AG08396 (cell line): Measurements from ENCODE around the gene TRMT2A.

ENCODE experiments used
- DNase-seq: peaks from one replicate; pipeline ENCODE4 v3.0.0; 2012; ENCODE audit warnings: low spot score, mixed read lengths

TRMT2A gene

GRCh38 chr22:20102203-20102780 is 14.7 kb downstream of the TRMT2A start:
- DNase-seq = no peak

DNA sequence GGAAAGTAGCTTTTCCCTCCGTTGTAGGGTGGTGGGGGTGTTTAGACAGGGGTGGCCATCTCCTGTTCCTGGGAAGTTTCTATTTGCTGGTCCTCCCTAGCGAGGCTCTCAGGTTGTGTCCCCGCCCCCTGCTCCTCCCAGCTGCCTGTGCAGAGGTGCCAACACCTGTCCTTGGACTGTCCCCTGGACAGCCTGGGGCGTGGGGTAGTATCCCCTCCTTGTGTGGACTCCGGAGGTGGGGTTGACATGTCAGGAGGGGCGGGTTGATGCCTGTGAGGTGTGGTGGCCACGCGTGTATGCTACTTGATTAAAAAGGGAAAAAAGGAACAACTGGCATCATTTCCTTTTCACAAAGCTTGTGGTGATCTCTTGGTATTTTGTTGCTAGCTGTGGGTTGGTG is 15.4 kb downstream of the TRMT2A start:
- no peak for DNase-seq

DNA sequence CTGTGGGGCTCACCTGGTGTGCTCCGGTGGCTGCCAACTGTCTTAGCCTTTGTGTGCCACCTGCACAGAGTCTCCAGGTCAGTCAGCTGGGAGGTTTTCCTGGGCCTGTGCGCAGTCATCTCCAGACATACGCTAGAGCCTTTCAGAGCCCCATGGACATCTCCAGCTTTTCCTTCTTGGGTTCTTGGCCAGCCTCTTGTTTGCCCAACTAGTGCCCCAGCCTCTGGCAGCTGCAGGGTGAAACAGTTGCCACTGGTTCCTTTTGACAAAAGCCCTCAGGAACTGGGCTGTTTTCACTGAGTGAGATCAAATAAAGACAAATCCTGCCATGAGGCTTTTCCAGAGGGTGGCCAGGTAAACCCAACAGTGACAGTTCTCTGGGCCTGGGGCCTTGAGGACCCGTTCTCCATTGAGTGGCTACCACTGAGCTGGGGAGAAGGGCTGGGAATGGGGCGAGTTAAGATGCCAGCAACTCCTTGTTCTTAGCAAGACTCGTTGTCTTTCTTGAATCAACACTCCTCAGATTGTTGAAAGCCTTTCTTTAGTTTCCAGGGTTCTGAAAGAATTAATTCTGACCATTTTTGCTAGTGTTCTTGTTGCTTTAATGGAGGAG is 17.8 kb downstream of the TRMT2A start:
- DNase-seq = no peak

- no peak for DNase-seq
Measured at GRCh38 chr22:20096574-20097420, 20.2 kb downstream of the TRMT2A start.

- no peak for DNase-seq
Measured at GRCh38 chr22:20095521-20095920, 21.5 kb downstream of the TRMT2A start.

- DNase-seq = no peak
Measured at GRCh38 chr22:20094197-20094807, 22.7 kb downstream of the TRMT2A start.

DNA sequence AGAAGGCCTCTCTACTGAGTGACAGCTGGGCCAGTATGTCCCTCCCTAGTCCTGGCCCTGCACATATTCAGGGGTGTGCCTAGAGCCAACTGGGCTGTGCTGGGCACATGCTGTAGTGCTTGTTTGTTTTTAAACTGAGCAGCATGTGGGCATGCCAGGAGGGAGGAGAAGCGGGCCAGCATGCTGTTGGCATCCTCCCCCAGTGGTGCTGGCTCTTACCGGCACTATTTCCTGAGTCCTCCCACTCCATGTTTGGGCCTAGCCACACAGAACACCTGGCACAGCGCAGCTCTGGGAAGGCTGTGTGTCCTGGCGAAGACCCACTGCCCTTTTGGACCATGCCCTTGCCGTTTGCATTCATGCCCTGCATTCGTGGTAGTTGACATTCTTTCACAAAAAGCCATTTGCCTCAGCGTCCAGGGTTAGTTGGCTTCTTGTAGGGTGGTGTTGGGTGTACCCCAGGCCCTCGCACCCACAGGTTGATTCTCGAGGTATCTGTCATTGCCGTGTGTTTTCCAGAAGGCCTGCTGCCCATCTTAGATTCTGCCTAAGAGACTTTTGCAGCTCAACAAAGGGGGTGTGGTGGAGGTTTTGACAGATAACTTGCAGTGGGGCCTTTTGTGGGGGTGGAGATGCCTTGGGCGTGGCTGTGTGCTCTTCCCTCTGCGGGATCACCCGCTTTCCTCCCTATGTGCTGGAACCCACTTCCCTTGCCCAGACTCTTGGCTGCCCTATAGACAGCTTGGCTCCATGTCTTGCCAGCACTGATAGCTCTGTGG is 23.4 kb downstream of the TRMT2A start:
- DNase-seq = no peak

DNA sequence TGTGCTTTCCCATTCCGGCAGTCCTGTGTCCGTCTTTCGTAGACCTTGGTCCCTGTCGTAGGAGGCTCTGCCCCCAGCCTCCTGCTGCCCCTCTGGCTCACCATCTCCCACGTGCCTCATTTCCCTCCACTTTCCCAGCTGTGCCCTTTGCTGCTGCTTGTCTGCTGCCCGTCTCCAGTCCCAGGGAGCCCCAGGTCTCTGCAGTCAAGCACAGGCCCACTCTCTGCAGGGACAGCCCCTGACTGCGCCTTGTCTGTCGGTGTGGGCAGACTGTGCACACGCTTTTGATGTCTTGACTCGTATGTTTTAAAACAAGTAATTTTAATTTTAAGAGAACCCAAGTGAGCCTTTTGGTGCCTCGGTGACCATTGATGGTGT is 24.6 kb downstream of the TRMT2A start:
- DNase-seq = no peak

DNA sequence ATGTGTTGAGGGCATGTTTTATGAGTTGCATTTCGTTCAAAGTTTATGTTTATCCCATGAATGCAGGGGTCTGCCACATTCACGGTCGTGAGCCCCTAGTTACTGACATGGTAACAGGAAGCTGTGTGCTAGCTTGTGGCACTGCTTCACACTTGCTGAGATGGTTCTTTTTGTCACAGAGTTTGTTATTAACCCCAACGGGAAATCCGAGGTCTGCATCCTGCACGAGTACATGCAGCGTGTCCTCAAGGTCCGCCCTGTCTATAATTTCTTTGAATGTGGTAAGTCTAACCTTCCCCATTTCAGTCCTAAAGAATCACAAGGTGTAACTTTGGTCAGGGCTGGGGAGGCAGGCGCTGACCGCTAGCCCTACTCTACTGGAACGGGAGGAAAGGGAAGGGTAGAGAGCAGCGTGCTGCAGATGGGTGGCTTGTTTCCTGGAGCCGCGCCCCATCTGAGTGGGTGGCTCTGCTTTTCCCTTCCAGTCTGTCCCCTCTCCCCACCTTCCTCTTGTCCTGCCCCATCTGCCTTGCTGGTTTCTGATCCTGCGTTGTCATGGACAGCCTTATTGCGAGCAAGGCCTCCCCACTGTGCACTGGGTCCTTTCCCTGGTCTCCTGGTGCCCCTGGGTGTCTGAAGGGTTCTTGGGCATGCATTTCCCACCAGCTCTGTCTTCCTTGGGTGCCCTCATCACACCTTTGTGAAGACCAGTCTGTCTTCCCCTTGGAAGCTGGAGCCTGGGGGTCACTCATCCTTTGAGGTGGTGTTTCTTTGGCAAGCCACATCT is 25.1 kb downstream of the TRMT2A start:
- no peak for DNase-seq

GRCh38 chr22:20090730-20091240 is 26.2 kb downstream of the TRMT2A start:
- no peak for DNase-seq

DNA sequence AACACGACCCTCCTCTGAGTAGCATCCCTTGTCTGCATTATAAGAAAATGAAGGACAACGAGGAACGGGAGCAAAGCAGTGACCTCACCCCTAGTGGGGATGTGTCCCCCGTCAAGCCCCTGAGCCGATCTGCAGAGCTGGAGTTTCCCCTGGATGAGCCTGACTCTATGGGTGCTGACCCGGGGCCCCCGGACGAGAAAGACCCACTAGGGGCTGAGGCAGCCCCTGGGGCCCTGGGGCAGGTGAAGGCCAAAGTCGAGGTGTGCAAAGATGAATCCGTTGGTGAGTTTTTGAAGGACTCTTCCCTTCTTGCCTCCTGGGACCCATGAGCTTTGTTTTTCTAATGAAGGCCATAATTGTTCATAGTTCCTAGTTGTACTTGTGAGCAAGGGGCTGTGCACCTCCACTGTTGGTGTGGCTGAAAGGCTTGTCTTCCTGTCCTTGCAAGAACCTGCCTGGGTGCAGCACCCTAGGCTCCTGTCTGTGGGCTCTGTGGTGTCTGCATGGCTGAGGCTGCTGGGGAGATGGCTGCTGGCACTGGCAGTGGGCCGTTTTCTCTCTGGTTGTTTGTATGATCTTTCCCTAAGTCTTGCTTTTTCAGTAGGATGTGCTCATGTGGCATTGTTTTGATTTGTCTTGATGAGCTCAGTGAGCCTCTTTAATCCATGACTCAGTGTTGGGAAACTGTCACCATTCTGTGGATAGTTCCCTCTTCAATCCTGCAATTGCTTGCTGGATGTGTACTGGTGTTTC is 26.9 kb downstream of the TRMT2A start:
- peak; percentile 70 for DNase-seq

DNA sequence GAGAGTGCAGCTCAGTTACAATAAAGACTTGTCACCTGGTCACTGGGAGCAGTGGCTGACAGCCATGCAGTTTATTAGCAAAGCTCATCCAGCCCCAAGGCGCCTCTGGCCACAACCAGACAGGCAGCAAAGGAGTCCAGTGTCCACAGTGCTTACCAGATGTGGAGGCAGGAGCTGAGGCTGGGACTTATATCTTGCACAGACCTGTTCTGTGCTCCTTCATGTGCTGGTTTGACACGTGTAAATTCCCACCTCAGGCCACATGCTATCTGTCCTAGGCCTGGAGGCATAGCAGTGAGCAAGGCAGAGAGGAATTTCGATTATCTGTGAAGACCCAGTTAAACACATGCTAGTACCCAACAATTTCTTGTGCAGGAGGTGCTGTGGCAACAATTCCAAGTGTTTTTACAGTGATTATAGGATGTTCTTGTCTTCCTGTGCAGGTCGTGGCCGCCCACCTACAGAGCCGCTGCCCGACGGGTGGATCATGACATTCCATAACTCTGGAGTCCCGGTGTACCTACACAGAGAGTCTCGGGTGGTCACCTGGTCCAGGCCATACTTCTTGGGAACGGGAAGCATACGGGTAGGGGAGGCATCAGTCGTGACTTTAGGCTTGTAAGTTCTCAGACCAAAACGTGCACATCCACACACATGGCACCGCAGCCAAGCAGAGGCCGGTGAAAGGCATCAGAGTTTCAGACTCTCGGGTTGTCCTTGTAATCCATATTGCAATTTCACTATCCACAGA is 27.6 kb downstream of the TRMT2A start:
- DNase-seq = no peak

- DNase-seq = no peak
Measured at GRCh38 chr22:20088263-20088648, 28.8 kb downstream of the TRMT2A start.

GRCh38 chr22:20087319-20088262 is 29.4 kb downstream of the TRMT2A start:
- DNase-seq = no peak

- DNase-seq = no peak
Measured at GRCh38 chr22:20086763-20087162, 30.3 kb downstream of the TRMT2A start.

DNA sequence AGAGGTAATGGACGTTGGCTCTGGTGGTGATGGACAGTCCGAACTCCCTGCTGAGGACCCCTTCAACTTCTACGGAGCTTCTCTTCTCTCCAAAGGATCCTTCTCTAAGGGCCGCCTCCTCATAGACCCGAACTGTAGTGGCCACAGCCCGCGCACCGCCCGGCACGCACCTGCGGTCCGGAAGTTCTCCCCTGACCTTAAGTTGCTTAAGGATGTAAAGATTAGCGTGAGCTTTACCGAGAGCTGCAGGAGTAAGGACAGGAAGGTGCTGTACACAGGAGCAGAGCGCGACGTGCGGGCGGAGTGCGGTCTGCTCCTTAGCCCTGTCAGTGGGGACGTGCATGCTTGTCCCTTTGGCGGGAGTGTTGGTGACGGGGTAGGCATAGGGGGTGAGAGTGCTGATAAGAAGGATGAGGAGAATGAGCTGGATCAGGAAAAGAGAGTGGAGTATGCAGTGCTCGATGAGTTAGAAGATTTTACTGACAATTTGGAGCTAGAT is 30.9 kb downstream of the TRMT2A start:
- no peak for DNase-seq

GRCh38 chr22:20085651-20086050 is 31.4 kb downstream of the TRMT2A start:
- DNase-seq = no peak
